ENCODE measurements around the gene HDGF.

DNA sequence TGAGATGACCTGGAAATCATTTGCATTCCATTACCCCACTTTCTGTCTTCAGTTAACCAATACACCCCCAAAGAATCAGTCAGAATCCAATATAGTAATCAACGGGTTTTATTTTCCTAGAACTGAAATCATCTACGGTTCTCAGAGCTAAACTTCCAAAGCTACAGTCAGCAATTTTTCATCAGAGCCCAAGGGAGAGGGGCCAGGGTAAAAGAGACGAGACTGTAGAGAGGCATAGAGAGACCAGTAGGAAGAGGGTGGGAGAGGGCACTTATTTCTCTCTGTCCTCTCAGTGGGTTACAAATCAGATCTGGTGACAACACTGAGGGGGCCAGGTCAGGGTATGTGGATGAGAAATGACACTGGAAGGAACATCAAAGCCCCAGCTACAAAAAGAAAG is 9.5 kb downstream of the HDGF start:
- TF ChIP-seq, protein P1, sequence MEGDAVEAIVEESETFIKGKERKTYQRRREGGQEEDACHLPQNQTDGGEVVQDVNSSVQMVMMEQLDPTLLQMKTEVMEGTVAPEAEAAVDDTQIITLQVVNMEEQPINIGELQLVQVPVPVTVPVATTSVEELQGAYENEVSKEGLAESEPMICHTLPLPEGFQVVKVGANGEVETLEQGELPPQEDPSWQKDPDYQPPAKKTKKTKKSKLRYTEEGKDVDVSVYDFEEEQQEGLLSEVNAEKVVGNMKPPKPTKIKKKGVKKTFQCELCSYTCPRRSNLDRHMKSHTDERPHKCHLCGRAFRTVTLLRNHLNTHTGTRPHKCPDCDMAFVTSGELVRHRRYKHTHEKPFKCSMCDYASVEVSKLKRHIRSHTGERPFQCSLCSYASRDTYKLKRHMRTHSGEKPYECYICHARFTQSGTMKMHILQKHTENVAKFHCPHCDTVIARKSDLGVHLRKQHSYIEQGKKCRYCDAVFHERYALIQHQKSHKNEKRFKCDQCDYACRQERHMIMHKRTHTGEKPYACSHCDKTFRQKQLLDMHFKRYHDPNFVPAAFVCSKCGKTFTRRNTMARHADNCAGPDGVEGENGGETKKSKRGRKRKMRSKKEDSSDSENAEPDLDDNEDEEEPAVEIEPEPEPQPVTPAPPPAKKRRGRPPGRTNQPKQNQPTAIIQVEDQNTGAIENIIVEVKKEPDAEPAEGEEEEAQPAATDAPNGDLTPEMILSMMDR (conservative IDR thresholded peaks at IDR 0.05) = no peak
- TF ChIP-seq EZH2 (IDR thresholded peaks at IDR 0.05; ENCODE audit: low read depth) = no peak

Data from PC-9 (cell line).